ENCODE data around the gene SIGLEC11. TPM values are rescaled to one million over a fixed set of nuclear protein-coding genes. Genes with fewer than 3 reads are reported as not detected.

SIGLEC11 gene
- total and polyA plus RNA-seq, 2 donors from 2014 or later: 1.2 to 1.5 TPM

DNA sequence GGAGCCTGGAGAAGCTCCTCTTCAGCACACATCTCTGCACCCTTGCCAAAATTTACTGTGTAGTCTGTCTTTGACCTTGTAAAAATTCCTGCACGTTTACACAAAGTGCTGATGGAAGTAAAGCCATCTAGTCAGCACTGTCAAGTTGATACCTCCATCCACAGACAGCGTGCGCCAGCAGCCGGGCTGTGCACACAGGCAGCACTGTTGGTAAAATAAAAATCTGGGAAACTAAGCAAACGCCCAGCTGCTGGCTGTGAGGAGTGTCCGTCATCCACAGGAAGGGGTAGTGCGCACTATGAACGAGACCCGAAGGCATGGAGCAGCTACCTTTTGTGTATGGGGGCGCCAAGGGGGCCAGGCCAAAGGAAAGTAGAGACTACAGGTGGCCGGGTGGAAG is 17.4 kb upstream of the SIGLEC11 start:
- TF ChIP-seq, protein P1, sequence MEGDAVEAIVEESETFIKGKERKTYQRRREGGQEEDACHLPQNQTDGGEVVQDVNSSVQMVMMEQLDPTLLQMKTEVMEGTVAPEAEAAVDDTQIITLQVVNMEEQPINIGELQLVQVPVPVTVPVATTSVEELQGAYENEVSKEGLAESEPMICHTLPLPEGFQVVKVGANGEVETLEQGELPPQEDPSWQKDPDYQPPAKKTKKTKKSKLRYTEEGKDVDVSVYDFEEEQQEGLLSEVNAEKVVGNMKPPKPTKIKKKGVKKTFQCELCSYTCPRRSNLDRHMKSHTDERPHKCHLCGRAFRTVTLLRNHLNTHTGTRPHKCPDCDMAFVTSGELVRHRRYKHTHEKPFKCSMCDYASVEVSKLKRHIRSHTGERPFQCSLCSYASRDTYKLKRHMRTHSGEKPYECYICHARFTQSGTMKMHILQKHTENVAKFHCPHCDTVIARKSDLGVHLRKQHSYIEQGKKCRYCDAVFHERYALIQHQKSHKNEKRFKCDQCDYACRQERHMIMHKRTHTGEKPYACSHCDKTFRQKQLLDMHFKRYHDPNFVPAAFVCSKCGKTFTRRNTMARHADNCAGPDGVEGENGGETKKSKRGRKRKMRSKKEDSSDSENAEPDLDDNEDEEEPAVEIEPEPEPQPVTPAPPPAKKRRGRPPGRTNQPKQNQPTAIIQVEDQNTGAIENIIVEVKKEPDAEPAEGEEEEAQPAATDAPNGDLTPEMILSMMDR (IDR thresholded peaks at IDR 0.05; ENCODE audit: borderline replicate concordance, extremely low read depth, insufficient read depth): no peak
- FAIRE-seq (no peak), DNase-seq (no peak)
- no peaks in the 10 kb centered on the region for H3K9me3 ChIP-seq (ENCODE audit: control insufficient read depth in 2 of 3, insufficient read depth in 1 of 3, low read length in 3 of 3)
- no peaks in the 10 kb centered on the region for H3K4me1 ChIP-seq (ENCODE audit: control insufficient read depth in 2 of 3, insufficient read depth in 2 of 3, low read depth in 1 of 3, low read length in 3 of 3)
- intact Hi-C loops (cut with DNase I): no loop called here
- H3K4me3 ChIP-seq (ENCODE audit: low read length in 3 of 3): no peak overlapping the region
- no peak overlapping the region for H3K27ac ChIP-seq (ENCODE audit: low read depth in 2 of 2, low read length in 2 of 2)
- H3K27me3 ChIP-seq (ENCODE audit: control insufficient read depth, insufficient read depth, low read length): no peaks in the 10 kb centered on the region
- H3K9ac ChIP-seq (ENCODE audit: low read length in 3 of 3): no peak overlapping the region
- peaks cover 0 to 13% (median 4%) of the 10 kb centered on the region in 3 donors for H3K36me3 ChIP-seq (ENCODE audit: control insufficient read depth in 2 of 3, insufficient read depth in 3 of 3, low read length in 3 of 3)

DNA sequence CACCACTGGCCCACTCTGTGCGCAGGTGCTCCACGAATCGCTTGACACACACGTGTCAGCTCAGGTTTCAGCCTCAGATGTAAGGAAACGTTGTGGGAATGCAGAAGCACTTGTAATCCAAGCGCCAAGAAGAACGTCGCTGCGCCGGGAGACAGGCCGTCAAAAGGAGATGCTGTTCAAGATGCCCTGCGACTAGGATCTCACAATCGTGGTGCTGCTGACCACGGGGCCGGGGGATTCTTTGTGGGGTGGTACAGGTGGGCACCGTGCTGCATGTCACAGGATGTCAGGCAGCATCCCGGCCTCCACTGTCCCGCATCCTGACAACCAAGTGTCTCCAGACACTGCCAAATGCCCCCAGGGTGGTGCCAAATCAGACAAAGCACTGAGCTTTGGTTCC is 16.9 kb upstream of the SIGLEC11 start:
- no peaks in the 10 kb centered on the region for H3K9me3 ChIP-seq (ENCODE audit: control insufficient read depth in 2 of 3, insufficient read depth in 1 of 3, low read length in 3 of 3)
- FAIRE-seq: no peak
- TF ChIP-seq, protein P1 (IDR thresholded peaks at IDR 0.05; ENCODE audit: borderline replicate concordance, extremely low read depth, insufficient read depth): no peak
- no peaks in the 10 kb centered on the region for H3K4me1 ChIP-seq (ENCODE audit: control insufficient read depth in 2 of 3, insufficient read depth in 2 of 3, low read depth in 1 of 3, low read length in 3 of 3)
- no peak for DNase-seq
- no peaks in the 10 kb centered on the region for H3K27me3 ChIP-seq (ENCODE audit: control insufficient read depth, insufficient read depth, low read length)
- H3K27ac ChIP-seq (ENCODE audit: low read depth in 2 of 2, low read length in 2 of 2): no peak overlapping the region
- H3K9ac ChIP-seq (ENCODE audit: low read length in 3 of 3): no peak overlapping the region
- intact Hi-C loops (cut with DNase I): no loop called here
- no peak overlapping the region for H3K4me3 ChIP-seq (ENCODE audit: low read length in 3 of 3)
- peaks cover 0 to 13% (median 4%) of the 10 kb centered on the region in 3 donors for H3K36me3 ChIP-seq (ENCODE audit: control insufficient read depth in 2 of 3, insufficient read depth in 3 of 3, low read length in 3 of 3)

DNA sequence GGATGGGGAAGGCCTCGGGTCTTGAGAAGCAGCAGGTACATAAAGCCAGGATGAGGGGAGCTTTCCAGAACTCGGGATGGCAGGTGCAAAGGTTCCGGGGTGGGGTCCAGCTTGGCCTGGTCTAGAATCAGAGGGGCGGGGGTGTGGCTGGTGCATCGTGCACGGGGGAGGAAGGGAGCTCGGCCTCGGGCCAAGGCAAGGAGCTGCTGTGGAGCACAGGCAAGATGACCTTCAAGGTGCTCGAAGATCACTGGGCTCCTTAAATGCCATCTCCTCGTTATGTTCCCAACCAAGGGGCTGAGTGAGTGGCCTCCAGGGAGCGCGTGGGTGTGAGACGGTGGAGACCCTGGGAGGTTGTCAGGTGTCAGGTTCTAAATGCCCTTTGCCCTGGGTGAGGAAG is 16.1 kb upstream of the SIGLEC11 start:
- no peaks in the 10 kb centered on the region for H3K4me1 ChIP-seq (ENCODE audit: control insufficient read depth in 2 of 3, insufficient read depth in 2 of 3, low read depth in 1 of 3, low read length in 3 of 3)
- H3K36me3 ChIP-seq (ENCODE audit: control insufficient read depth in 2 of 3, insufficient read depth in 3 of 3, low read length in 3 of 3): peaks cover 0 to 12% (median 4%) of the 10 kb centered on the region in 3 donors
- H3K9me3 ChIP-seq (ENCODE audit: control insufficient read depth in 2 of 3, insufficient read depth in 1 of 3, low read length in 3 of 3): no peaks in the 10 kb centered on the region
- TF ChIP-seq, protein P1 (IDR thresholded peaks at IDR 0.05; ENCODE audit: borderline replicate concordance, extremely low read depth, insufficient read depth): no peak
- intact Hi-C loops (cut with DNase I): no loop called here
- no peak for FAIRE-seq
- no peak overlapping the region for H3K9ac ChIP-seq (ENCODE audit: low read length in 3 of 3)
- H3K27me3 ChIP-seq (ENCODE audit: control insufficient read depth, insufficient read depth, low read length): no peaks in the 10 kb centered on the region
- H3K27ac ChIP-seq (ENCODE audit: low read depth in 2 of 2, low read length in 2 of 2): no peak overlapping the region
- no peak for DNase-seq
- H3K4me3 ChIP-seq (ENCODE audit: low read length in 3 of 3): no peak overlapping the region

DNA sequence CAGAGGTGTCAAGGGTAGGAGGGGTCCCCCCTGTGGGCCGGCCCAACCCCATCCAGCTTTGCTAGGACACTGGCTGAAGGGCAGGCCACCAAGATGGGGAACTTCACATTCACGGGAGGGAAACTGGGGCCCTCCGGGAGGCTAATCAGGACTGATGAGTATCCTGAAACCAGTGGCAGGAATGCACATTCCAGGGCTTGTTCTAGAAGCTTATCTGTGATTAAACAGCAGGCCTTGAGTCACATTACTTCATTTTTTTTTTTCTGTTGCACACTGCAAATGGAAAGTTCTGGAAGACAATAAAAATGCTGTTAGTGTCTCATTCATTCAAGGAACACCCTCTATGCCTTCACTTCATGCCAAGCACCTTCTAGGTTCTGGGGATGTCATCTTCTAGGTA is 15.5 kb upstream of the SIGLEC11 start:
- Histone ChIP-seq H3K36me3 (ENCODE audit: control insufficient read depth in 2 of 3, insufficient read depth in 3 of 3, low read length in 3 of 3) (peaks cover 0 to 7% (median 4%) of the 10 kb centered on the region in 3 donors), H3K4me3 (ENCODE audit: low read length in 3 of 3) (no peak overlapping the region), H3K9ac (ENCODE audit: low read length in 3 of 3) (no peak overlapping the region), H3K27ac (ENCODE audit: low read depth in 2 of 2, low read length in 2 of 2) (no peak overlapping the region), H3K27me3 (ENCODE audit: control insufficient read depth, insufficient read depth, low read length) (no peaks in the 10 kb centered on the region), H3K9me3 (ENCODE audit: control insufficient read depth in 2 of 3, insufficient read depth in 1 of 3, low read length in 3 of 3) (no peaks in the 10 kb centered on the region), H3K4me1 (ENCODE audit: control insufficient read depth in 2 of 3, insufficient read depth in 2 of 3, low read depth in 1 of 3, low read length in 3 of 3) (no peaks in the 10 kb centered on the region)
- TF ChIP-seq, protein P1 (IDR thresholded peaks at IDR 0.05; ENCODE audit: borderline replicate concordance, extremely low read depth, insufficient read depth): no peak
- FAIRE-seq: no peak
- no peak for DNase-seq
- intact Hi-C loops (cut with DNase I): no loop called here
